ENCODE data around the gene ATF2. TPM values are rescaled to one million over a fixed set of nuclear protein-coding genes. Genes with fewer than 3 reads are reported as not detected.

The ATF2 gene
- total and polyA plus RNA-seq, 2 of the 13 experiments (the other 11 are each of a cell fraction or from before 2014, with no cell fraction given): 91.6 to 95.1 TPM

DNA sequence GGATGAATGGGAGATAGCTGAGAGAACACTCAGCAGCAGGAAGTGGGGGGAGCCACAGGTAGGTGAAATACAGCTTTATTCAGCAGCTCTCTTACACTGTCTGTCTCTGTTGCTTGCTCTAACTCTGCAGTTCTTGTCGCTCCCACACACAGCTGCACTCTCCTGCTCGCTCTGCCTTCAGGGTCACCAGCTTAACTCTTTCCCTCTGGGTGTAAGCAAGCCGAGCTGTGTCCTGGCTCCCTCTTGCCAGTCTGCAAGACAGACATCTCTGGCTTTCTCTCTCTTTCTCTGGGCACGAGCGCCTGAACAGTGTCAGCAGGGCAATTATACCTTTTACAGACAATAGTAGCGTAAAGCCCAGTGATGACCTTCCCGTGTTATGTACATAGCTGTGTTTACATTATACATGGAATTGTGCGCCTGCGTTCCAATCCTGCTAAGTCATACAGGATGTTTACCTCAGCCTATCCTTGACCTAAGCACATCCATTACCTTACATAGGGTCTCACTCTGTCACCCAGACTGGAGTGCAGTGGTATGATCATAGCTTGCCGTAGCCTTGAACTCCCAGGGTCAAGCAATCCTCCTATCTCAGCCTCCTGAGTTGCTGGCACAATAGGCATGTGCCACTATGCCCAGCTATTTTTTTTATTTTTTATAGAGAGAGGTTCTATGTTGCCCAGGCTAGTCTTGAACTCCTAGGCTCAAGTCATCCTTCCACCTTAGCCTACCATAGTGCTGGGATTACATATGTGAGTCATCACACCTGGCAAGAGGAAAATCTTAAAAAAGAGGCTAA lies 105.0 kb downstream of the ATF2 start (continued):
- TF ChIP-seq NR2C2 (CRISPR knock-in tag; IDR thresholded peaks at IDR 0.05; ENCODE audit: borderline replicate concordance) (peak; percentile 97), ARID2 (CRISPR knock-in tag; IDR thresholded peaks at IDR 0.05; ENCODE audit: borderline replicate concordance) (peak; percentile 47; the same call in 1 of the 2 replicates), NR3C1 (CRISPR knock-in tag; IDR thresholded peaks at IDR 0.05) (no peak), FOXM1 (CRISPR knock-in tag; IDR thresholded peaks at IDR 0.05) (no peak), ZKSCAN8 (CRISPR knock-in tag; IDR thresholded peaks at IDR 0.05; ENCODE audit: borderline replicate concordance) (peak; percentile 96), TGIF2 (CRISPR knock-in tag; IDR thresholded peaks at IDR 0.05) (peak; percentile 92), ZNF264 (CRISPR knock-in tag; IDR thresholded peaks at IDR 0.05) (peak; percentile 37; the same call in 1 of the 2 replicates), BRCA1 (CRISPR knock-in tag; IDR thresholded peaks at IDR 0.05) (no peak), AGO1 (IDR thresholded peaks at IDR 0.05; ENCODE audit: low read depth, low read length, poor library complexity, severe bottlenecking) (no peak), ATM (IDR thresholded peaks at IDR 0.05; ENCODE audit: borderline replicate concordance) (no peak), ZIK1 (CRISPR knock-in tag; IDR thresholded peaks at IDR 0.05; ENCODE audit: borderline replicate concordance, low read depth) (no peak)
- TF ChIP-seq, protein P1, sequence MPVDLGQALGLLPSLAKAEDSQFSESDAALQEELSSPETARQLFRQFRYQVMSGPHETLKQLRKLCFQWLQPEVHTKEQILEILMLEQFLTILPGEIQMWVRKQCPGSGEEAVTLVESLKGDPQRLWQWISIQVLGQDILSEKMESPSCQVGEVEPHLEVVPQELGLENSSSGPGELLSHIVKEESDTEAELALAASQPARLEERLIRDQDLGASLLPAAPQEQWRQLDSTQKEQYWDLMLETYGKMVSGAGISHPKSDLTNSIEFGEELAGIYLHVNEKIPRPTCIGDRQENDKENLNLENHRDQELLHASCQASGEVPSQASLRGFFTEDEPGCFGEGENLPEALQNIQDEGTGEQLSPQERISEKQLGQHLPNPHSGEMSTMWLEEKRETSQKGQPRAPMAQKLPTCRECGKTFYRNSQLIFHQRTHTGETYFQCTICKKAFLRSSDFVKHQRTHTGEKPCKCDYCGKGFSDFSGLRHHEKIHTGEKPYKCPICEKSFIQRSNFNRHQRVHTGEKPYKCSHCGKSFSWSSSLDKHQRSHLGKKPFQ (CRISPR knock-in tag; IDR thresholded peaks at IDR 0.05; ENCODE audit: insufficient replicate concordance): peak; percentile 26
- TF ChIP-seq, protein P2, sequence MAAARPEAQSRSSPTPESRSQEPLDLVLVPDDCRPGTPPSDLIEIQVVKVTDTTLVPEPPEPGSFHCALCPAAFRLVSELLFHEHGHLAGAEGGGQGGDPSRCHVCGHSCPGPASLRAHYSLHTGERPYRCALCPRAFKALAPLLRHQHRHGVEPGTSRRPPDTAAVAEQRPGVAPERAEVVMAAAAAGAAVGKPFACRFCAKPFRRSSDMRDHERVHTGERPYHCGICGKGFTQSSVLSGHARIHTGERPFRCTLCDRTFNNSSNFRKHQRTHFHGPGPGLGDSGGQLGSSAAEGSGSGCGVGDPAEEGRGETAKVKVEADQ (CRISPR knock-in tag; IDR thresholded peaks at IDR 0.05; ENCODE audit: borderline replicate concordance): peak; percentile 92; the same call in 1 of the 2 replicates
- TF ChIP-seq, protein P3, sequence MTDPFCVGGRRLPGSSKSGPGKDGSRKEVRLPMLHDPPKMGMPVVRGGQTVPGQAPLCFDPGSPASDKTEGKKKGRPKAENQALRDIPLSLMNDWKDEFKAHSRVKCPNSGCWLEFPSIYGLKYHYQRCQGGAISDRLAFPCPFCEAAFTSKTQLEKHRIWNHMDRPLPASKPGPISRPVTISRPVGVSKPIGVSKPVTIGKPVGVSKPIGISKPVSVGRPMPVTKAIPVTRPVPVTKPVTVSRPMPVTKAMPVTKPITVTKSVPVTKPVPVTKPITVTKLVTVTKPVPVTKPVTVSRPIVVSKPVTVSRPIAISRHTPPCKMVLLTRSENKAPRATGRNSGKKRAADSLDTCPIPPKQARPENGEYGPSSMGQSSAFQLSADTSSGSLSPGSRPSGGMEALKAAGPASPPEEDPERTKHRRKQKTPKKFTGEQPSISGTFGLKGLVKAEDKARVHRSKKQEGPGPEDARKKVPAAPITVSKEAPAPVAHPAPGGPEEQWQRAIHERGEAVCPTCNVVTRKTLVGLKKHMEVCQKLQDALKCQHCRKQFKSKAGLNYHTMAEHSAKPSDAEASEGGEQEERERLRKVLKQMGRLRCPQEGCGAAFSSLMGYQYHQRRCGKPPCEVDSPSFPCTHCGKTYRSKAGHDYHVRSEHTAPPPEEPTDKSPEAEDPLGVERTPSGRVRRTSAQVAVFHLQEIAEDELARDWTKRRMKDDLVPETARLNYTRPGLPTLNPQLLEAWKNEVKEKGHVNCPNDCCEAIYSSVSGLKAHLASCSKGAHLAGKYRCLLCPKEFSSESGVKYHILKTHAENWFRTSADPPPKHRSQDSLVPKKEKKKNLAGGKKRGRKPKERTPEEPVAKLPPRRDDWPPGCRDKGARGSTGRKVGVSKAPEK (CRISPR knock-in tag; IDR thresholded peaks at IDR 0.05; ENCODE audit: borderline replicate concordance): peak; percentile 96

Data from HepG2 (cell line).